Measurements from ENCODE around the gene P2RY6.

GRCh38 chr11:73290536-73290935, 18.4 kb downstream of the P2RY6 start:
- TF ChIP-seq CTCF (IDR thresholded peaks at IDR 0.05) (no peak), POLR2A (IDR thresholded peaks at IDR 0.05) (no peak)

Data from lower leg skin (tissue), 3 donors.